Subcutaneous abdominal adipose tissue (tissue), 5 donors: ENCODE measurements around the gene WDR88.
"Not testable (repeated sequence)": the region's sequence is repeated elsewhere in the genome, so short reads cannot be mapped to it uniquely, and the experiment has no call there.

Experiments used
- H3K27ac ChIP-seq: one replicate; pipeline ENCODE4 v1.7.0; 2013; ENCODE audit warnings: low read depth, mild to moderate bottlenecking, inconsistent platforms, low read length, moderate library complexity
- H3K27me3 ChIP-seq, 5 donors: one replicate each; pipeline ENCODE4 v1.7.0; 2013; ENCODE audit warnings: low read length in 5 of 5, inconsistent platforms in 1 of 5; ENCODE audit not compliant: control insufficient read depth in 5 of 5, insufficient read depth in 4 of 5
- H3K36me3 ChIP-seq, 5 donors: one replicate each; pipeline ENCODE4 v1.7.0; 2013; ENCODE audit warnings: low read length in 5 of 5; ENCODE audit not compliant: control insufficient read depth in 5 of 5, insufficient read depth in 5 of 5
- H3K4me1 ChIP-seq, 5 donors: one replicate each; pipeline ENCODE4 v1.7.0; 2013; ENCODE audit warnings: low read length in 5 of 5, mild to moderate bottlenecking in 3 of 5, moderate library complexity in 1 of 5; ENCODE audit not compliant: control insufficient read depth in 5 of 5, insufficient read depth in 5 of 5
- H3K4me3 ChIP-seq, 5 donors: one replicate each; pipeline ENCODE4 v1.7.0; 2013; ENCODE audit warnings: low read length in 5 of 5, low read depth in 1 of 5
- H3K9ac ChIP-seq, 5 donors: one replicate each; pipeline ENCODE4 v1.7.0; 2013; ENCODE audit warnings: low read length in 5 of 5, mild to moderate bottlenecking in 4 of 5, moderate library complexity in 3 of 5
- H3K9me3 ChIP-seq, 5 donors: one replicate each; pipeline ENCODE4 v1.7.0; 2013; ENCODE audit warnings: low read length in 5 of 5; ENCODE audit not compliant: control insufficient read depth in 5 of 5
- donor health status: healthy.
- donor health status: healthy.
- donor health status: healthy.
- donor health status: healthy.
- donor health status: healthy.

WDR88 gene

DNA sequence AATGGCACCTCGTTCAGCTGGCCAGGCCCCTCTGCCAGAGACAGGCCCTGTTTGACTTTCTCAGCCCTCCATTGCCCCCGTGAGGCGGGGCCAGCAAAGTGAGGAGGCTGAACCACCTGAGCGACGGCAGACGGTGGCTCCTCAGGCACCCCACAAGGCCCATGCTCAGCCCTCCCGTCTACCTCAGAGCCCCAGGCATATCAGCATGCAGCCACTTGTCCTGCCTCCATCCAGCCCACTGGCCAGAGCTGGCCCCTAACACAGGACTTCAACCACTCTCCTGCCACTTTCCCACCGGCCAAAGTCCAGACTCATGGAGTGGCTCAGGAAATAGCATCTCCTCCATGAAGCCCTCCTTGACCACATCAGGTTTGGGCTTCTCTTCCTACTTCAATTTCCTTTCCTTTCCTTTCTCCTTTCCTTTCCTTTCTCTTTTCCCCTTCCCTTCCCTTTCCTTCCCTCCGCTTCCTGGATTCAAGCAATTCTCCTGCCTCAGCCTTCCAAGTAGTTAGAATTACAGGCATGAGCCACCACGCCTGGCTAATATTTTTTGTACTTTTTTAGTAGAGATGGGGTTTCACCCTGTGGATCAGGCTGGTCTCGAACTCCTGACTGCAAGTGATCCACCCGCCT is 84.4 kb downstream of the WDR88 start:
- H3K36me3 ChIP-seq, result peaks cover 0 to 16% (median 8%) of the 10 kb centered on the region in 5 donors

GRCh38 chr19:33217881-33218280 is 86.0 kb downstream of the WDR88 start:
- Histone ChIP-seq H3K9ac (peak overlapping the region in 1 of 5 donors; percentile 41), H3K36me3 (peaks cover 0 to 5% (median 0%) of the 10 kb centered on the region in 5 donors), H3K4me1 (peaks cover 0 to 58% (median 11%) of the 10 kb centered on the region in 5 donors), H3K27me3 (peaks cover 0 to 3% (median 0%) of the 10 kb centered on the region in 5 donors), H3K27ac (no peak overlapping the region), H3K4me3 (no peak overlapping the region), H3K9me3 (no peaks in the 10 kb centered on the region)

More for the DNA sequence above, 84.4 kb downstream of the WDR88 start:
- Histone ChIP-seq H3K9me3 (no peaks in the 10 kb centered on the region), H3K27ac (no peak overlapping the region), H3K9ac (no peak overlapping the region), H3K4me1 (peaks cover 0 to 53% (median 3%) of the 10 kb centered on the region in 5 donors), H3K4me3 (no peak overlapping the region), H3K27me3 (no peaks in the 10 kb centered on the region)

- Histone ChIP-seq H3K9me3 (no peaks in the 10 kb centered on the region), H3K36me3 (peaks cover 0 to 5% (median 0%) of the 10 kb centered on the region in 5 donors), H3K4me1 (peaks cover 0 to 62% (median 16%) of the 10 kb centered on the region in 5 donors), H3K27ac (no peak overlapping the region), H3K27me3 (peaks cover 0 to 5% (median 4%) of the 10 kb centered on the region in 5 donors), H3K4me3 (no peak overlapping the region), H3K9ac (peak overlapping the region in 1 of 5 donors; percentile 20)
Observed at GRCh38 chr19:33219261-33219815, 87.4 kb downstream of the WDR88 start.

GRCh38 chr19:33220115-33220514 is 88.2 kb downstream of the WDR88 start:
- peaks cover 0 to 68% (median 24%) of the 10 kb centered on the region in 5 donors for H3K4me1 ChIP-seq
- H3K27me3 ChIP-seq, result peaks cover 0 to 12% (median 8%) of the 10 kb centered on the region in 5 donors
- no peaks in the 10 kb centered on the region for H3K9me3 ChIP-seq
- H3K27ac ChIP-seq, result no peak overlapping the region
- H3K9ac ChIP-seq, result peak overlapping the region in 1 of 5 donors; percentile 1
- peaks cover 0 to 5% (median 0%) of the 10 kb centered on the region in 5 donors for H3K36me3 ChIP-seq
- H3K4me3 ChIP-seq, result no peak overlapping the region

DNA sequence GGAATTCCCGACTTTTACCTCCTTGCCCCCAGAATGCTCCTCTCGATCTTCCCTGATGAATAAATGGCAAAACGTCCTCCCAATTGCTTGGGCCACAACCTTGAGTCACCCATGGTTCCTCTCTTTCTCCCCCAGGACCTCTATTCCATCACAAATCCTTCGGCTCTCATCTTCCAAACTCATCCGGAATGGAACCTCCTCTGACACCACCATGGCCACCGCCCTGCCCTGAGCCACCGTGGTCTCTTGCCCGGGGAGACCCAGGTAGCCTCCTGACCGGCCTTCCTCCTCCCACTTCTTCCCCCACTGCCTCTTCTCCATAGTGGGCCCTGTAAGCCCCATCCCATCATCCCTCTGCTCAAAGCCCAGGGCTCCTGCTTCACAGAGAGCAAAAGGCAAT is 88.8 kb downstream of the WDR88 start:
- H3K4me3 ChIP-seq, result no peak overlapping the region
- H3K27me3 ChIP-seq, result peaks cover 0 to 16% (median 12%) of the 10 kb centered on the region in 5 donors
- H3K9me3 ChIP-seq, result no peaks in the 10 kb centered on the region
- no peak overlapping the region for H3K27ac ChIP-seq
- H3K4me1 ChIP-seq, result peaks cover 0 to 68% (median 26%) of the 10 kb centered on the region in 5 donors
- no peak overlapping the region for H3K9ac ChIP-seq
- H3K36me3 ChIP-seq, result peaks cover 0 to 5% (median 0%) of the 10 kb centered on the region in 5 donors

GRCh38 chr19:33221638-33222037 is 89.7 kb downstream of the WDR88 start:
- Histone ChIP-seq H3K27ac (no peak overlapping the region), H3K9ac (no peak overlapping the region), H3K9me3 (no peaks in the 10 kb centered on the region), H3K4me1 (peaks cover 0 to 76% (median 35%) of the 10 kb centered on the region in 5 donors), H3K4me3 (no peak overlapping the region), H3K27me3 (peaks cover 0 to 24% (median 20%) of the 10 kb centered on the region in 5 donors), H3K36me3 (peaks cover 0 to 5% (median 0%) of the 10 kb centered on the region in 5 donors)

GRCh38 chr19:33222255-33222654 is 90.3 kb downstream of the WDR88 start:
- not testable (repeated sequence) for H3K27ac ChIP-seq, H3K9ac ChIP-seq, H3K9me3 ChIP-seq, H3K4me3 ChIP-seq, H3K36me3 ChIP-seq
- Histone ChIP-seq H3K27me3 (peaks cover 0 to 25% (median 22%) of the 10 kb centered on the region in 5 donors), H3K4me1 (peaks cover 0 to 79% (median 37%) of the 10 kb centered on the region in 5 donors)

- H3K27me3 ChIP-seq, result peaks cover 0 to 27% (median 23%) of the 10 kb centered on the region in 5 donors
- H3K4me3 ChIP-seq, result peak overlapping the region; percentile 46 to 92 (median 65)
- no peaks in the 10 kb centered on the region for H3K36me3 ChIP-seq
- peaks cover 0 to 68% (median 42%) of the 10 kb centered on the region in 5 donors for H3K4me1 ChIP-seq
- H3K9me3 ChIP-seq, result peaks cover 5 to 24% (median 18%) of the 10 kb centered on the region in 5 donors
- no peak overlapping the region for H3K27ac ChIP-seq
- H3K9ac ChIP-seq, result peak overlapping the region in 2 of 5 donors; percentile 12 to 50
Observed at GRCh38 chr19:33224694-33225457, 93.0 kb downstream of the WDR88 start.
